Measurements from ENCODE around the gene RAB11FIP5.
"Not testable (repeated sequence)": the region's sequence is repeated elsewhere in the genome, so short reads cannot be mapped to it uniquely, and the experiment has no call there.

The RAB11FIP5 gene

DNA sequence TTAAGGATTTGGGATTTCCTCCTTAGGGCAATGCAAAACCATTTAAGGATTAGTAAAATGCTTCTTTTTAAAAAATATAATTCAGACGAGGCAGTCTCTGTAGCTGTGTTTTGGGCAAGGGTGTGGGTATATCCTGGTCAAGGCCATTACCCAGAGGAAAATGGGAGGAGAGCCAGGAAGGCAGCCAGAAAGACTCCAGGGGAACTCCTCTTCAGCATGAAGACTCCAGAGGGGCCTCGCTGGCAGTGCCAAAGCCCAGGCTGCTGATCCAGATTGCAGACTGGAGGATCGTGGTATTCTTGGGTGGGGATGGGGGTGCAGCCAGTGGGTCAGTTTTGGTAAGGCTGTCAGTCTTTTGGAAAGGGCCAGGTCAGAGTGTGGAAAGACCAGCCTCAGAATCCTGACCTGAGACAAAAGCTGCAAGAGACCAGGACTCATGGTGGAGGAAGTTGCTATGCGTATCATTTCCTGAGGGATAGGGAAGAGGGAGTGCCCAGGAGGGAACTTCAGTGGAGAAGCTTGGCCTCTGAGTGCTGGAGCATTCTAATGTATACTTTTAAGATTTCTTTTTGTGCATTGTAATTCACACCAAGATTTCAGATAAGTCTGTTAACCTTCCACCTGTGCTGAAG is 20.9 kb upstream of the RAB11FIP5 start:
- DNase-seq (ENCODE audit: low read depth), result no peak
- H3K4me3 ChIP-seq (replicated peaks; ENCODE audit: low read depth, low read length), result no peak overlapping the region
- no peak for TF ChIP-seq CTCF (IDR thresholded peaks at IDR 0.05; ENCODE audit: low read length, missing control alignments)

GRCh38 chr2:73131807-73132206 is 19.1 kb upstream of the RAB11FIP5 start:
- DNase-seq (ENCODE audit: low read depth), result no peak
- no peak for TF ChIP-seq CTCF (IDR thresholded peaks at IDR 0.05; ENCODE audit: low read length, missing control alignments)
- H3K4me3 ChIP-seq (replicated peaks; ENCODE audit: low read depth, low read length), result no peak overlapping the region

DNA sequence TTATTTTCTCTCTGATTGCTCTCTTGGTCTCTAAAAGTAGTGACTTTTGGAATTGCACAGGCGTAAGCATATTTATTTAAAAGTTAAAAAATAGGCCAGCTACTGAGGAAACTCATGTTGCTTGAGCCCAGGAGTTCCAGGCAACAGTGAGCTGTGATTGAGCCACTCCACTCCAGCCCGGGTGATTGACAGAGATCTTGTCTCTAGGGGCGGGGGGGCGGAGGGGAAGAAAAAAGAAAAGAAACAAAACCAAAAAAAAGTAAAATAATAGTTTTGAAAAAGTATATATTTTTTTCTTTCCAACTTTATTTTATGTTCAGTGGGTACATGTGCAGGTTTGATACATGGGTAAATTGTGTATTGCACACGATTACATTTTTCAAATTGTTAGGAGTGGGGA is 18.0 kb upstream of the RAB11FIP5 start:
- no peak overlapping the region for H3K4me3 ChIP-seq (replicated peaks; ENCODE audit: low read depth, low read length)
- TF ChIP-seq CTCF (IDR thresholded peaks at IDR 0.05; ENCODE audit: low read length, missing control alignments), result no peak
- DNase-seq (ENCODE audit: low read depth), result no peak

- no peak for TF ChIP-seq CTCF (IDR thresholded peaks at IDR 0.05; ENCODE audit: low read length, missing control alignments)
- H3K4me3 ChIP-seq (replicated peaks; ENCODE audit: low read depth, low read length), result no peak overlapping the region
Measured at GRCh38 chr2:73128841-73129535, 16.2 kb upstream of the RAB11FIP5 start.

DNA sequence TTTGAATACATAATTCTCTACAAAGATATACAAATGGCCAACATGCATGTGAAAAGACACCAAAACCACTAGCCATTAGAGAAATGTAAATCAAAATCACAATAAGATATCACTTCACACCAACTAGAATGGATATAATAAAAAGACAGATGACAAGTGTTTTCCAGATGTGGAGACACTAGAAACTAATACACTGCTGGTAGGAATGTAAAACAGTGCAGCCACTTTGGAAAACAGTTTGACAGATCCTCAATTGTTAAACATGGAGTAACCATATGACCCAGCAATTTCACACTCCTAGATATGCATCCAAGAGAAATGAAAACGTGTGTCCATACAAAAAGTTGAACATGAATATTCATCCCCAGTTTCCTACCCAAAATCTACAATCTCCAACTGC is 9.8 kb upstream of the RAB11FIP5 start:
- DNase-seq (ENCODE audit: low read depth), result no peak
- no peak overlapping the region for H3K4me3 ChIP-seq (replicated peaks; ENCODE audit: low read depth, low read length)
- TF ChIP-seq CTCF (IDR thresholded peaks at IDR 0.05; ENCODE audit: low read length, missing control alignments), result no peak

More at GRCh38 chr2:73128841-73129535, 16.2 kb upstream of the RAB11FIP5 start:
- DNase-seq (ENCODE audit: low read depth), result no peak

- not testable (repeated sequence) for H3K4me3 ChIP-seq (replicated peaks; ENCODE audit: low read depth, low read length); DNase-seq (ENCODE audit: low read depth)
Measured at GRCh38 chr2:73119611-73120239, 7.0 kb upstream of the RAB11FIP5 start.

DNA sequence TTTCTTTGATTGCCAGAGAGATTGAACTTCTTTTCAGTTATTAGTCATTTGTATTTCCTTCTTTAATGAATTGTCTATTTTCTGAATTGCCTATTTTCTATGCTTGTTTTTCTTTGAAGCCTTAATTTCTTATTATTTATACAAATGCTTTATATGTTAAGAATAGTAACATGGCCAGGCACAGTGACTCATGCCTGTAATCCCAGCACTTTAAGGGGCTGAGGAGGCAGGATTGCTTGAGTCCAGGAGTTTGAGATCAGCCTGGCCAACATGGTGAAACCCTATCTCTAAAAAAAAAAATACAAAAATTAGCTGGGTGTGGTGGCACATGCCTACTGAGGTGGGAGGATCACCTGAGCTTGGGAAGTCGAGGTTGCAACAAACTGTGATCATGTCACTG is 4.7 kb upstream of the RAB11FIP5 start:
- no peak overlapping the region for H3K4me3 ChIP-seq (replicated peaks; ENCODE audit: low read depth, low read length)
- TF ChIP-seq CTCF (IDR thresholded peaks at IDR 0.05; ENCODE audit: low read length, missing control alignments), result no peak
- no peak for DNase-seq (ENCODE audit: low read depth)
